ENCODE results near the gene RHBDL1. TPM values are rescaled to one million over a fixed set of nuclear protein-coding genes. Genes with fewer than 3 reads are reported as not detected.

Gene RHBDL1
- total and polyA plus RNA-seq, 2 donors (not counting 3 experiments of a cell fraction or from before 2014, with no cell fraction given), result 1.1 to 1.8 TPM

DNA sequence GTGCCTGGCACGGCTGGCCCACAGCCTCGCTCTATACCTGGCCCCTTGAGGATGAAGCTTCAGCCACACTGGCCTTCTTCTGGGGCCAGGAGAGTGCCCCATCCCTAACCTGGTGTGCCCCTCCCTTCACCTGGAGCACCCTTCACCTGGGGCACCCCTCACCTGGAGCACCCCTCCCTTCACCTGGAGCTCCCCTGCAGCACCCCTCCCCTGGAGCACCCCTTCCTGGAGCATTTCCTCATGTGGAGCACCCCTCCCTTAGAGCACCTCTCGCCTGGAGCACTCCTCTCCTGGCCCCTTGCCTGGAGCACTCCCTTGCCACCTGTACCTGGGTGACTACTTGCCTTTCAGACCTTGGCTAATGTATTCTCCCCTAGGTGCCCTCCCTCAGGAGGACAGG lies 32.5 kb downstream of the RHBDL1 start:
- no peak overlapping the region for H3K27ac ChIP-seq (ENCODE audit: insufficient read depth, low read depth, low read length)
- dilution Hi-C loops (cut with MboI; ENCODE audit: extremely low pct_ligation_motif_present, low sequenced_read_pairs) (no loop called here), intact Hi-C loops (cut with micrococcal nuclease) (no loop called here)
- no peaks in the 10 kb centered on the region for H3K79me2 ChIP-seq (ENCODE audit: control insufficient read depth, insufficient read depth, low read length)
- BruUV-seq (replicated peaks), result no TSS peak
- no peak overlapping the region for H3K4me2 ChIP-seq (ENCODE audit: insufficient read depth, low read length)
- H3K4me3 ChIP-seq (replicated peaks in 1 of 3; ENCODE audit: insufficient read depth in 1 of 3, low read depth in 1 of 3, low read length in 3 of 3), result no peak overlapping the region
- DNase-seq (ENCODE audit: low read depth, low spot score), result no peak
- ChIA-PET CTCF (interaction anchor here (0.8 to 2.4 kb wide), 2 partner anchors 12 to 77 kb away, joined by 3 to 8 read pairs; no protein-coding TSS in a partner anchor), POLR2A (no interaction called here)
- H3K27me3 ChIP-seq (ENCODE audit: control insufficient read depth in 2 of 2, insufficient read depth in 2 of 2, low read length in 2 of 2), result peaks cover 24 to 32% of the 10 kb centered on the region in 2 experiments
- no peaks in the 10 kb centered on the region for H3K9me3 ChIP-seq (replicated peaks; ENCODE audit: control insufficient read depth, insufficient read depth, low read length)
- no peaks in the 10 kb centered on the region for H3K36me3 ChIP-seq (ENCODE audit: control insufficient read depth in 2 of 2, extremely low read depth in 1 of 2, insufficient read depth in 2 of 2, low read length in 2 of 2)
- H3K4me1 ChIP-seq (ENCODE audit: control insufficient read depth, extremely low read depth, insufficient read depth, low read length), result no peaks in the 10 kb centered on the region
- TF ChIP-seq FOS (IDR thresholded peaks at IDR 0.05; ENCODE audit: borderline replicate concordance, insufficient read depth, low read length) (no peak), POLR2A (IDR thresholded peaks at IDR 0.05; ENCODE audit: low read depth, low read length) (no peak), EZH2 (IDR thresholded peaks at IDR 0.05; ENCODE audit: borderline replicate concordance, low read depth, low read length, severe bottlenecking) (no peak), MYC (IDR thresholded peaks at IDR 0.05; ENCODE audit: low read depth, low read length) (no peak), POLR2AphosphoS5 (IDR thresholded peaks at IDR 0.05; ENCODE audit: insufficient read depth, low read depth, low read length) (no peak), JUN (IDR thresholded peaks at IDR 0.05; ENCODE audit: borderline replicate concordance, insufficient read depth, insufficient read length, low read depth) (no peak), GATA2 (IDR thresholded peaks at IDR 0.05; ENCODE audit: insufficient read depth, insufficient read length, low read depth, low read length) (no peak)
- TF ChIP-seq, protein P1, sequence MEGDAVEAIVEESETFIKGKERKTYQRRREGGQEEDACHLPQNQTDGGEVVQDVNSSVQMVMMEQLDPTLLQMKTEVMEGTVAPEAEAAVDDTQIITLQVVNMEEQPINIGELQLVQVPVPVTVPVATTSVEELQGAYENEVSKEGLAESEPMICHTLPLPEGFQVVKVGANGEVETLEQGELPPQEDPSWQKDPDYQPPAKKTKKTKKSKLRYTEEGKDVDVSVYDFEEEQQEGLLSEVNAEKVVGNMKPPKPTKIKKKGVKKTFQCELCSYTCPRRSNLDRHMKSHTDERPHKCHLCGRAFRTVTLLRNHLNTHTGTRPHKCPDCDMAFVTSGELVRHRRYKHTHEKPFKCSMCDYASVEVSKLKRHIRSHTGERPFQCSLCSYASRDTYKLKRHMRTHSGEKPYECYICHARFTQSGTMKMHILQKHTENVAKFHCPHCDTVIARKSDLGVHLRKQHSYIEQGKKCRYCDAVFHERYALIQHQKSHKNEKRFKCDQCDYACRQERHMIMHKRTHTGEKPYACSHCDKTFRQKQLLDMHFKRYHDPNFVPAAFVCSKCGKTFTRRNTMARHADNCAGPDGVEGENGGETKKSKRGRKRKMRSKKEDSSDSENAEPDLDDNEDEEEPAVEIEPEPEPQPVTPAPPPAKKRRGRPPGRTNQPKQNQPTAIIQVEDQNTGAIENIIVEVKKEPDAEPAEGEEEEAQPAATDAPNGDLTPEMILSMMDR (IDR thresholded peaks at IDR 0.05; ENCODE audit: extremely low read depth in 1 of 2, insufficient read depth in 1 of 2, low read depth in 1 of 2, low read length in 2 of 2), result no peak
- TF ChIP-seq, protein P2, sequence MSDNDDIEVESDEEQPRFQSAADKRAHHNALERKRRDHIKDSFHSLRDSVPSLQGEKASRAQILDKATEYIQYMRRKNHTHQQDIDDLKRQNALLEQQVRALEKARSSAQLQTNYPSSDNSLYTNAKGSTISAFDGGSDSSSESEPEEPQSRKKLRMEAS (IDR thresholded peaks at IDR 0.05; ENCODE audit: insufficient read depth, insufficient read length), result no peak
- no peaks in the 10 kb centered on the region for H3K9me1 ChIP-seq (replicated peaks; ENCODE audit: control insufficient read depth, extremely low read depth, insufficient read depth, low read length)
- H4K20me1 ChIP-seq (replicated peaks; ENCODE audit: control insufficient read depth, extremely low read depth, insufficient read depth, low read length), result no peaks in the 10 kb centered on the region
- no peak overlapping the region for H3K9ac ChIP-seq (replicated peaks; ENCODE audit: extremely low read depth, insufficient read depth, low read length)
- FAIRE-seq, result no peak
- H2AFZ ChIP-seq (ENCODE audit: low read depth, low read length), result no peak overlapping the region

Data from endothelial cell of umbilical vein (primary cell).